CD14-positive monocyte (primary cell): ENCODE measurements around the gene CNOT1. TPM values are rescaled to one million over a fixed set of nuclear protein-coding genes. Genes with fewer than 3 reads are reported as not detected.

ENCODE experiments used
- DNase-seq, 3 donors: peaks; one replicate each; pipeline ENCODE4 v3.0.0-alpha.2; 2011 to 2022
- H2AFZ ChIP-seq: 2 replicates; pipeline ENCODE4 v1.6.0; 2012; ENCODE audit warnings: mild to moderate bottlenecking, low read depth, low read length, inconsistent platforms; ENCODE audit not compliant: insufficient read depth, poor library complexity, severe bottlenecking
- H3K27ac ChIP-seq, 2 donors: 1 replicate in 1 of 2; 2 replicates in 1 of 2; pipeline ENCODE4 v1.5.1; 2012 to 2013; ENCODE audit warnings: low read length in 2 of 2, control low read depth in 1 of 2, inconsistent platforms in 1 of 2, low read depth in 1 of 2, mild to moderate bottlenecking in 1 of 2
- H3K27me3 ChIP-seq, 2 donors: one replicate each; pipeline versions ENCODE4 v1.6.0 to v1.6.1; 2011 to 2013; ENCODE audit warnings: low read length in 2 of 2; ENCODE audit not compliant: control insufficient read depth in 2 of 2, insufficient read depth in 2 of 2
- H3K36me3 ChIP-seq, 2 donors: replicated peaks in 1 of 2; 1 replicate in 1 of 2; 2 replicates in 1 of 2; pipeline versions ENCODE4 v1.5.1 to v1.6.1; 2012 to 2013; ENCODE audit warnings: low read length in 2 of 2, control low read depth in 1 of 2, inconsistent platforms in 1 of 2, mild to moderate bottlenecking in 1 of 2; ENCODE audit not compliant: insufficient read depth in 2 of 2, control insufficient read depth in 1 of 2
- H3K4me1 ChIP-seq, 2 donors: 1 replicate in 1 of 2; 2 replicates in 1 of 2; pipeline versions ENCODE4 v1.5.1 to v1.6.1; 2012 to 2013; ENCODE audit warnings: low read length in 2 of 2, control low read depth in 1 of 2, inconsistent platforms in 1 of 2, mild to moderate bottlenecking in 1 of 2, moderate library complexity in 1 of 2; ENCODE audit not compliant: insufficient read depth in 2 of 2, control insufficient read depth in 1 of 2
- H3K4me2 ChIP-seq: replicated peaks from 2 replicates; pipeline ENCODE3; 2012; ENCODE audit warnings: low read length, moderate library complexity, mild to moderate bottlenecking; ENCODE audit not compliant: poor library complexity, severe bottlenecking; ENCODE audit errors: extremely low read depth
- H3K4me3 ChIP-seq, 3 experiments: fragments of 200-600 bp in 1 of 3; sonication (generic) in 1 of 3; replicated peaks in 1 of 3; 1 replicate in 2 of 3; 2 replicates in 1 of 3; pipeline ENCODE4 v1.5.1; 2011 to 2013; ENCODE audit warnings: low read length in 3 of 3, mild to moderate bottlenecking in 3 of 3, control low read depth in 2 of 3, low read depth in 2 of 3, inconsistent platforms in 1 of 3, moderate library complexity in 1 of 3
- H3K79me2 ChIP-seq: 2 replicates; pipeline ENCODE4 v1.6.0; 2012; ENCODE audit warnings: mild to moderate bottlenecking, control low read depth, inconsistent platforms, low read length, moderate library complexity; ENCODE audit not compliant: insufficient read depth
- H3K9ac ChIP-seq: 2 replicates; pipeline ENCODE4 v1.6.0; 2017; ENCODE audit warnings: low read length, mild to moderate bottlenecking; ENCODE audit not compliant: insufficient read depth, poor library complexity, severe bottlenecking
- H3K9me3 ChIP-seq, 2 donors: replicated peaks in 1 of 2; 1 replicate in 1 of 2; 2 replicates in 1 of 2; pipeline versions ENCODE4 v1.5.1 to v1.6.1; 2012 to 2013; ENCODE audit warnings: low read length in 2 of 2, control low read depth in 1 of 2; ENCODE audit not compliant: control insufficient read depth in 1 of 2, insufficient read depth in 1 of 2
- H4K20me1 ChIP-seq: 2 replicates; pipeline ENCODE4 v1.6.0; 2012; ENCODE audit warnings: mild to moderate bottlenecking, low read length, control low read depth, moderate library complexity; ENCODE audit not compliant: insufficient read depth
- H3K27ac Mint-ChIP-seq, 7 donors: one replicate each; pipeline ENCODE4 v1.8.0; 2020; ENCODE audit warnings: mild to moderate bottlenecking in 7 of 7, mixed read lengths in 7 of 7, moderate library complexity in 6 of 7, inconsistent platforms in 2 of 7
- H3K27me3 Mint-ChIP-seq, 3 donors: one replicate each; pipeline ENCODE4 v1.8.0; 2021 to 2022; ENCODE audit warnings: low read depth in 3 of 3, mild to moderate bottlenecking in 3 of 3, mixed read lengths in 3 of 3, moderate library complexity in 3 of 3, inconsistent platforms in 1 of 3
- H3K36me3 Mint-ChIP-seq, 2 donors: one replicate each; pipeline ENCODE4 v1.8.0; 2020; ENCODE audit warnings: mixed read lengths in 2 of 2, inconsistent platforms in 1 of 2, mild to moderate bottlenecking in 1 of 2
- H3K4me1 Mint-ChIP-seq: one replicate; pipeline ENCODE4 v1.8.0; 2020; ENCODE audit warnings: mild to moderate bottlenecking, mixed read lengths
- H3K4me3 Mint-ChIP-seq, 2 donors: one replicate each; pipeline ENCODE4 v1.8.0; 2020; ENCODE audit warnings: mild to moderate bottlenecking in 2 of 2, mixed read lengths in 2 of 2, moderate library complexity in 1 of 2
- H3K9me3 Mint-ChIP-seq, 7 donors: one replicate each; pipeline ENCODE4 v1.8.0; 2020 to 2022; ENCODE audit warnings: mixed read lengths in 7 of 7, mild to moderate bottlenecking in 6 of 7, moderate library complexity in 6 of 7, inconsistent platforms in 2 of 7
- CTCF ChIP-seq: fragments of 200-600 bp; IDR thresholded peaks from one replicate; pipeline ENCODE4 v1.8.0; 2022; ENCODE audit warnings: antibody characterized with exemption, mild to moderate bottlenecking
- WGBS: methylation state at CpG from one replicate; pipeline ENCODE4 v1.1.5; 2013; ENCODE audit warnings: missing lambda C conversion rate; ENCODE audit not compliant: insufficient coverage; 5-methylcytosine and 5-hydroxymethylcytosine counted together
- intact Hi-C, 2 donors: fragments of 100-400 bp; cut with micrococcal nuclease; formaldehyde crosslinking; loops; one replicate each; pipeline versions ENCODE4 v1.15.0 to v1.15.1; 2023
- polyA plus RNA-seq, 3 donors: library from polyadenylated mRNA; depleted of rRNA in 1 of 3; unstranded in 2 of 3; stranded (reverse) in 1 of 3; fragments of 300-500 nt in 2 of 3; fragments of >200 nt in 1 of 3; fragmentation: Illumina TruSeq in 2 of 3; gene quantifications; 1 replicate in 2 of 3; 2 replicates in 1 of 3; pipeline ENCODE4 v1.2.3, GENCODE V29; 2012 to 2021

Gene CNOT1
- polyA plus RNA-seq, 3 donors, result 50.8 to 182 (median 60.8) TPM

GRCh38 chr16:58588406-58588805, 41.2 kb downstream of the CNOT1 start:
- 90% methylated on average over 2 of the region's 3 CpGs for WGBS
- Mint-ChIP-seq H3K9me3 (no peaks in the 10 kb centered on the region), H3K27me3 (no peaks in the 10 kb centered on the region), H3K4me3 (no peak overlapping the region), H3K27ac (peak overlapping the region in 1 of 7 donors; percentile 20), H3K36me3 (peaks cover 85 to 93% of the 10 kb centered on the region in 2 donors), H3K4me1 (no peaks in the 10 kb centered on the region)
- no peaks in the 10 kb centered on the region for H3K4me1 ChIP-seq
- intact Hi-C loops, result no loop called here
- peaks cover 70% of the 10 kb centered on the region for H4K20me1 ChIP-seq
- H3K9me3 ChIP-seq, result no peaks in the 10 kb centered on the region
- H3K27ac ChIP-seq, result no peak overlapping the region
- no peak for DNase-seq
- H3K36me3 ChIP-seq, result peaks cover 79 to 97% of the 10 kb centered on the region in 2 donors
- no peaks in the 10 kb centered on the region for H3K27me3 ChIP-seq
- TF ChIP-seq CTCF, result no peak
- no peak overlapping the region for H3K4me2 ChIP-seq
- H3K4me3 ChIP-seq, result no peak overlapping the region
- no peak overlapping the region for H3K9ac ChIP-seq
- no peak overlapping the region for H2AFZ ChIP-seq
- peaks cover 51% of the 10 kb centered on the region for H3K79me2 ChIP-seq

DNA sequence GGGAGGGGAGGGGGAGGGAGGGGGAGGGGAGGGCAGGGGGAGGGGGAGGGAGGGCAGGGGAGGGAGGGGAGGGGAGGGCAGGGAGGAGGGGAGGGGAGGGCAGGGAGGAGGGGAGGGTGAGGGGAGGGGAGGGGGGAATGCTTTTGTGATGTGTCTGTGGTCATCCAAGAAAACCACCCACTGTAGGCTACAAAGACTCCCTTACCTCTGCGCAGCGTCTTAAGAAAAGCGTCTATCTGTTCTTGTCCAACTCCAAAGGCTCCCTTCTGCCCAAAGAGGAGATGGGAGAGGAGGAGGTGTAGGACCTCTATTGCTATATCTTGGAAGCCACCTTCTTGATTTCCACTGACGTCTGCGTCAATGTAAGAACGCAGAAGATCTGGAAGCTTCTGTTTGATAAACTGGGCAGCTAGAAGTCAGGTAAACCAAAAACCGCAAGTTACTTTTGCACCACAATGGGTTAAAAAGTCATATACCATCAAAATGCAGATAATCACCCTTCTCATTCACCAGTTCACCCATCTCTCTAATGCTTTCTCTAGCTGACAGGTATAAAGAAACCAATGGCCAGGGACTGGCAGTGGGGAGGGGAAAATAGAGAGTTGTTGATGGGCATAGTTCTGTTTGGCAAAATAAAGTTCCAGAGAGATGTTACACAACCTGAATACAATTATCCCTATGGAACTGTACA, 43.1 kb downstream of the CNOT1 start:
- peaks cover 85 to 95% of the 10 kb centered on the region in 2 donors for H3K36me3 Mint-ChIP-seq
- H3K4me3 Mint-ChIP-seq, result no peak overlapping the region
- no peaks in the 10 kb centered on the region for H3K9me3 Mint-ChIP-seq
- H3K4me1 Mint-ChIP-seq, result no peaks in the 10 kb centered on the region
- DNase-seq, result no peak
- Histone ChIP-seq H3K4me2 (no peak overlapping the region), H3K9ac (no peak overlapping the region), H2AFZ (no peak overlapping the region), H3K27me3 (no peaks in the 10 kb centered on the region), H3K4me1 (no peaks in the 10 kb centered on the region), H3K79me2 (peaks cover 34% of the 10 kb centered on the region), H3K4me3 (no peak overlapping the region), H3K36me3 (peaks cover 86 to 97% of the 10 kb centered on the region in 2 donors), H3K27ac (no peak overlapping the region), H4K20me1 (peaks cover 58% of the 10 kb centered on the region), H3K9me3 (no peaks in the 10 kb centered on the region)
- WGBS, result no CpG with 5 or more reads among the region's 7 CpGs
- peak overlapping the region in 1 of 7 donors; percentile 4 for H3K27ac Mint-ChIP-seq
- no peaks in the 10 kb centered on the region for H3K27me3 Mint-ChIP-seq
- TF ChIP-seq CTCF, result no peak
- intact Hi-C loops, result no loop called here
